CD4-positive, CD25-positive, alpha-beta regulatory T cell (primary cell): ENCODE results near the gene RANBP9. TPM values are rescaled to one million over a fixed set of nuclear protein-coding genes. Genes with fewer than 3 reads are reported as not detected.

Experiments used
- ATAC-seq, 2 donors: fragments of 150-1000 bp; cut with Tn5 transposase; one replicate each; pipeline ENCODE4 v1.10.0; 2021; ENCODE audit warnings: low read depth in 2 of 2, moderate number of reproducible peaks in 2 of 2, moderate library complexity in 1 of 2
- DNase-seq, 3 donors: peaks; one replicate each; pipeline versions ENCODE4 v3.0.0 to v3.0.0-alpha.2; 2012 to 2022; ENCODE audit warnings: mixed read lengths in 1 of 3
- H3K27ac ChIP-seq: one replicate; pipeline ENCODE4 v1.7.0; 2013; ENCODE audit warnings: mild to moderate bottlenecking, low read length; ENCODE audit not compliant: insufficient read depth, poor library complexity, severe bottlenecking
- H3K27me3 ChIP-seq: one replicate; pipeline ENCODE4 v1.7.0; 2013; ENCODE audit warnings: low read length; ENCODE audit not compliant: control insufficient read depth, insufficient read depth
- H3K36me3 ChIP-seq: one replicate; pipeline ENCODE4 v1.7.0; 2013; ENCODE audit warnings: mild to moderate bottlenecking, low read length, moderate library complexity; ENCODE audit not compliant: control insufficient read depth, insufficient read depth
- H3K4me1 ChIP-seq: 2 replicates; pipeline ENCODE4 v1.7.0; 2013; ENCODE audit warnings: mild to moderate bottlenecking, low read length; ENCODE audit not compliant: insufficient read depth, control insufficient read depth, poor library complexity, severe bottlenecking
- H3K4me3 ChIP-seq: one replicate; pipeline ENCODE4 v1.7.0; 2013; ENCODE audit warnings: low read depth, mild to moderate bottlenecking, low read length, moderate library complexity
- H3K9me3 ChIP-seq, 2 experiments: 1 replicate in 1 of 2; 2 replicates in 1 of 2; pipeline ENCODE4 v1.7.0; 2013; ENCODE audit warnings: low read length in 2 of 2, mild to moderate bottlenecking in 1 of 2, moderate library complexity in 1 of 2; ENCODE audit not compliant: control insufficient read depth in 2 of 2
- H3K27ac Mint-ChIP-seq, 3 donors: one replicate each; pipeline ENCODE4 v1.8.0; 2020 to 2022; ENCODE audit warnings: mild to moderate bottlenecking in 3 of 3, mixed read lengths in 3 of 3, moderate library complexity in 2 of 3
- H3K27me3 Mint-ChIP-seq: one replicate; pipeline ENCODE4 v1.8.0; 2022; ENCODE audit warnings: mild to moderate bottlenecking, mixed read lengths
- H3K36me3 Mint-ChIP-seq: one replicate; pipeline ENCODE4 v1.8.0; 2020; ENCODE audit warnings: mixed read lengths
- H3K4me1 Mint-ChIP-seq, 4 donors: one replicate each; pipeline ENCODE4 v1.8.0; 2020 to 2022; ENCODE audit warnings: mixed read lengths in 4 of 4, mild to moderate bottlenecking in 1 of 4
- H3K4me3 Mint-ChIP-seq, 4 donors: one replicate each; pipeline ENCODE4 v1.8.0; 2020 to 2022; ENCODE audit warnings: mild to moderate bottlenecking in 4 of 4, mixed read lengths in 4 of 4, moderate library complexity in 3 of 4
- H3K9me3 Mint-ChIP-seq, 7 donors: one replicate each; pipeline ENCODE4 v1.8.0; 2020 to 2022; ENCODE audit warnings: mixed read lengths in 7 of 7, mild to moderate bottlenecking in 3 of 7, moderate library complexity in 2 of 7
- polyA plus RNA-seq, 4 donors: library from polyadenylated mRNA; unstranded; fragments of 300-500 nt; fragmentation: Illumina TruSeq; gene quantifications; one replicate each; pipeline ENCODE4 v1.2.3, GENCODE V29; 2021
- total RNA-seq: library from RNA; stranded (reverse); gene quantifications from one replicate; pipeline ENCODE4 v1.2.3, GENCODE V29; 2022

The RANBP9 gene
- total and polyA plus RNA-seq, 5 donors from 2014 or later = 5.6 to 85.5 (median 11.0) TPM

GRCh38 chr6:13641315-13641714 is 70.3 kb downstream of the RANBP9 start:
- Histone ChIP-seq H3K27ac (peak overlapping the region; percentile 42), H3K9me3 (no peaks in the 10 kb centered on the region), H3K4me1 (peaks cover 12% of the 10 kb centered on the region), H3K36me3 (peaks cover 53% of the 10 kb centered on the region), H3K27me3 (no peaks in the 10 kb centered on the region), H3K4me3 (no peak overlapping the region)
- ATAC-seq = no peak
- Mint-ChIP-seq H3K27me3 (no peaks in the 10 kb centered on the region), H3K4me1 (peaks cover 42 to 64% (median 50%) of the 10 kb centered on the region in 4 donors), H3K36me3 (peaks cover 36% of the 10 kb centered on the region), H3K9me3 (peaks cover 0 to 3% (median 0%) of the 10 kb centered on the region in 7 donors), H3K27ac (peak overlapping the region in 1 of 3 donors; percentile 55), H3K4me3 (no peak overlapping the region)
- DNase-seq = no peak

GRCh38 chr6:13638626-13639025 is 73.0 kb downstream of the RANBP9 start:
- Mint-ChIP-seq H3K27ac (peak overlapping the region; percentile 71 to 92 (median 89)), H3K27me3 (no peaks in the 10 kb centered on the region), H3K4me1 (peaks cover 52 to 63% (median 55%) of the 10 kb centered on the region in 4 donors), H3K9me3 (peaks cover 0 to 3% (median 0%) of the 10 kb centered on the region in 7 donors), H3K4me3 (peak overlapping the region in 1 of 4 donors; percentile 59), H3K36me3 (peaks cover 44% of the 10 kb centered on the region)
- ATAC-seq (no peak), DNase-seq (no peak)
- no peak overlapping the region for H3K27ac ChIP-seq
- peaks cover 56% of the 10 kb centered on the region for H3K36me3 ChIP-seq
- peaks cover 19% of the 10 kb centered on the region for H3K4me1 ChIP-seq
- H3K27me3 ChIP-seq = no peaks in the 10 kb centered on the region
- H3K4me3 ChIP-seq = no peak overlapping the region
- no peaks in the 10 kb centered on the region for H3K9me3 ChIP-seq

DNA sequence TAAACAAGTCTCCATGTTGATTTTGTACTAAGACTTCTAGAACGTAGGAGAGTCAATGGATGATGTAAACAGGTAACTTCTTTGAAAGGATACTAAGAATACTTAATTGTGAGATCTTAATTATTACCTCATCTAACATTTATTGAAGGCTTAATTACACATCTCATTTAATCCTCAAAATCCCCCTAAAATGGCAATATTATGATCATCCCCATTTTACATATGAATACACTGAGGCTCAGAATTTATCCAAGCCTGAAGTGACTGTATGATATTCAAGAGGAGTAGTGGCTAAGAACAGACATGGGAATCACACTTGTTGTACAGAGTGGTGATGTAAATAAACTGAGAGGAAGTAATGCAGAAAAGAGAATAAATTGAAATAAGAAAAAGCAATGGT is 73.6 kb downstream of the RANBP9 start:
- Mint-ChIP-seq H3K9me3 (no peaks in the 10 kb centered on the region), H3K4me1 (peaks cover 47 to 57% (median 49%) of the 10 kb centered on the region in 4 donors), H3K27me3 (no peaks in the 10 kb centered on the region), H3K27ac (peak overlapping the region; percentile 50 to 92 (median 71)), H3K4me3 (peak overlapping the region in 1 of 4 donors; percentile 59), H3K36me3 (peaks cover 38% of the 10 kb centered on the region)
- DNase-seq (no peak), ATAC-seq (no peak)
- Histone ChIP-seq H3K27ac (peak overlapping the region; percentile 3), H3K4me3 (no peak overlapping the region), H3K27me3 (no peaks in the 10 kb centered on the region), H3K4me1 (peaks cover 19% of the 10 kb centered on the region), H3K36me3 (peaks cover 54% of the 10 kb centered on the region), H3K9me3 (no peaks in the 10 kb centered on the region)

GRCh38 chr6:13635948-13636658 is 75.5 kb downstream of the RANBP9 start:
- H3K27me3 Mint-ChIP-seq = no peaks in the 10 kb centered on the region
- H3K36me3 Mint-ChIP-seq = peaks cover 52% of the 10 kb centered on the region
- Histone ChIP-seq H3K9me3 (no peaks in the 10 kb centered on the region), H3K4me1 (peaks cover 13% of the 10 kb centered on the region), H3K27ac (peak overlapping the region; percentile 38), H3K4me3 (peak overlapping the region; percentile 52), H3K36me3 (peaks cover 63% of the 10 kb centered on the region), H3K27me3 (no peaks in the 10 kb centered on the region)
- H3K4me3 Mint-ChIP-seq = peak overlapping the region in 1 of 4 donors; percentile 47
- no peaks in the 10 kb centered on the region for H3K9me3 Mint-ChIP-seq
- H3K4me1 Mint-ChIP-seq = peaks cover 47 to 59% (median 49%) of the 10 kb centered on the region in 4 donors
- H3K27ac Mint-ChIP-seq = peak overlapping the region; percentile 48 to 76 (median 71)
- peak; percentile 46 to 58 for ATAC-seq
- peak in 1 of 3 donors; percentile 65 for DNase-seq

DNA sequence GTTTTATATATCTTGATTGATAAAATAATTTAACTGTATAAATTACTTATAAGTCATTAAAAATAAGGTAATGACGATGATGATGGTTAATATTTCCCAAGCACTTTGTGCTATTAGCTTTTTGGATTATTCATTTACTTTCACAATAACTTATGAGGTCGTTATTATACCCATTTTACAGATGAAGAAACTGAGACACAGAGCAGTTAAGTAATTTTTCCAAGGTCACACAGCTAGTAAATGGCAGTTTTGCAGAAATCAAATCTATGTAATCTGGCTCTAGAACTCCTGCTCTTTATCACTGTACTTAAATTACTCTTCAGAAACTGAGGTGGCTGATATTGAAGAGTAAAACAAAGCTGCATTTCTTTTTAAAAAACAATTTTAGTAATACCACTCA is 78.3 kb downstream of the RANBP9 start:
- no peak for ATAC-seq
- Mint-ChIP-seq H3K9me3 (no peaks in the 10 kb centered on the region), H3K36me3 (peaks cover 50% of the 10 kb centered on the region), H3K4me1 (peaks cover 46 to 56% (median 53%) of the 10 kb centered on the region in 4 donors), H3K27me3 (no peaks in the 10 kb centered on the region), H3K27ac (peak overlapping the region in 1 of 3 donors; percentile 56), H3K4me3 (no peak overlapping the region)
- H3K4me1 ChIP-seq = peaks cover 13% of the 10 kb centered on the region
- H3K4me3 ChIP-seq = no peak overlapping the region
- H3K36me3 ChIP-seq = peaks cover 62% of the 10 kb centered on the region
- no peak for DNase-seq
- no peaks in the 10 kb centered on the region for H3K27me3 ChIP-seq
- H3K27ac ChIP-seq = no peak overlapping the region
- H3K9me3 ChIP-seq = no peaks in the 10 kb centered on the region

DNA sequence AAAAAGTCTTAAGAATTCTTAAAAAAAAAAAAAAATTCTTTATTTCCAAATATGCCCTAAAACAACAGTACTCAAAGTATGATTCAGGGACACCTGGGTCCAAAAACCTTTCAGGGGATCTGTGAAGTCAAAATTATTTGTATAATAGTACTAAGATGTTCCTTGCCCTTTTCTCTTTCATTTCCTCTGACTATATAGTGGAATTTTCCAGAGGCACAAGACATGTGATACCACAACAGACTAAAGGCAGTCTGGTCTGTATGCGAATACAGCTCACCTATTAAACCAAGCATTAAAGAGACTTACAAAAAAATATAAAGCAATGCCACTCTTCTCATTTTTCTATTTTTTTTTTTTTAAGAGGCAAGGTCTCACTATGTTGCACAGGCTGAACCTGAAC is 81.1 kb downstream of the RANBP9 start:
- no peak for DNase-seq
- H3K27me3 Mint-ChIP-seq = no peaks in the 10 kb centered on the region
- no peaks in the 10 kb centered on the region for H3K9me3 ChIP-seq
- no peak overlapping the region for H3K4me3 ChIP-seq
- H3K9me3 Mint-ChIP-seq = no peaks in the 10 kb centered on the region
- H3K36me3 ChIP-seq = peaks cover 69% of the 10 kb centered on the region
- ATAC-seq = no peak
- no peaks in the 10 kb centered on the region for H3K4me1 ChIP-seq
- no peaks in the 10 kb centered on the region for H3K27me3 ChIP-seq
- no peak overlapping the region for H3K4me3 Mint-ChIP-seq
- H3K36me3 Mint-ChIP-seq = peaks cover 45% of the 10 kb centered on the region
- H3K27ac Mint-ChIP-seq = peak overlapping the region in 2 of 3 donors; percentile 40 to 80
- H3K4me1 Mint-ChIP-seq = peaks cover 23 to 43% (median 30%) of the 10 kb centered on the region in 4 donors
- no peak overlapping the region for H3K27ac ChIP-seq

DNA sequence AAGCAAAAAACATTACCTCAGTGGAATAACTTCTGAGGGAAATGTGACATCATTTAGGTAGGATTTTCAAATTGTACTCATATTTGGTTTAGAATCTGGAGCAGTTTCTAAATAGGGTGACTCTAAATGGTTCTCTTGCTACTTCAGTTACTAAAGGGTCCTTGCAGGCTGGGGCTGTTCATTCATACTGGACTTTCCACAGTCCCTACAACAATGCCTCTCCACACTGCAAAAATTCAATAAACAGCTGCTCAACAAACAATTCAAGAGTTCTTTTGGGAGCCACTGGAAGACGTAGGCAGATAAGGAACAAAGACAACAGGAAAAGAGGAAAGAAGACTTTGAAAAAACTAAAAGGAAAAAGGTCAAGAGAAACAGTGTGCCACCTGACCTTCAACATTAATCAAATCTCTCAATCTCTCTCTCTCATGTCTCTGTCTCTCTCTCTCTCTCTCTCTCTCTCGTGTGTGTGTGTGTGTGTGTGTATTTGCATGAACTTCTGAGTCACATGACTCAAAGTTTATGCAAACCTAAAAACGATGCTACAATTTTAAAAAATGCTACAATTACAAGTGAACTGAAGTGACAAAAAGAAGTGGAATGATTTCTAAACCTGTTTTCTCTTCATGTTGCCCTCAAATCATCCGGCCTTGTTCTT is 82.0 kb downstream of the RANBP9 start:
- no peak overlapping the region for H3K4me3 ChIP-seq
- Mint-ChIP-seq H3K27me3 (no peaks in the 10 kb centered on the region), H3K27ac (peak overlapping the region; percentile 42 to 97 (median 80)), H3K4me3 (peak overlapping the region in 1 of 4 donors; percentile 59), H3K36me3 (peaks cover 43% of the 10 kb centered on the region), H3K9me3 (no peaks in the 10 kb centered on the region), H3K4me1 (peaks cover 19 to 46% (median 32%) of the 10 kb centered on the region in 4 donors)
- H3K9me3 ChIP-seq = no peaks in the 10 kb centered on the region
- peaks cover 4% of the 10 kb centered on the region for H3K4me1 ChIP-seq
- H3K27me3 ChIP-seq = no peaks in the 10 kb centered on the region
- ATAC-seq (no peak), DNase-seq (no peak)
- peaks cover 76% of the 10 kb centered on the region for H3K36me3 ChIP-seq
- peak overlapping the region; percentile 25 for H3K27ac ChIP-seq
